Stimulated activated CD4-positive, alpha-beta T cell treated with anti-CD3 and anti-CD28 coated beads, Interleukin-15, amount 100 ng/mL, for 48 hours (primary cell): ENCODE data around the gene CCDC126.
"Not testable (repeated sequence)": the region's sequence is repeated elsewhere in the genome, so short reads cannot be mapped to it uniquely, and the experiment has no call there.

Experiments
- DNase-seq, 2 donors: peaks; one replicate each; pipeline ENCODE4 v3.0.0-alpha.2; 2020; ENCODE audit warnings: low read depth in 2 of 2

CCDC126 gene

GRCh38 chr7:23597094-23598091 lies at the start of gene CCDC126:
Gene CCDC126 (plus strand): TSS chr7:23597382. CDS start chr7:23611316, 13,934 bp downstream.
- DNase-seq, result peak; percentile 65 to 83

GRCh38 chr7:23547662-23548061 lies 49.5 kb upstream of the CCDC126 start:
- DNase-seq, result no peak

- no peak for DNase-seq
These were observed 38.9 kb upstream of the CCDC126 start for GRCh38 chr7:23558303-23558702.

- peak; percentile 33 to 61 for DNase-seq
These were observed 26.5 kb upstream of the CCDC126 start for GRCh38 chr7:23570592-23571200.

- DNase-seq, result not testable (repeated sequence)
These were observed 15.2 kb upstream of the CCDC126 start for GRCh38 chr7:23581975-23582374.

- DNase-seq, result not testable (repeated sequence)
These were observed 11.9 kb upstream of the CCDC126 start for GRCh38 chr7:23585304-23585703.

GRCh38 chr7:23586159-23586558 lies 11.0 kb upstream of the CCDC126 start:
- no peak for DNase-seq

GRCh38 chr7:23590529-23590928 lies 6.7 kb upstream of the CCDC126 start:
- DNase-seq, result no peak

GRCh38 chr7:23593706-23594105 lies 3.5 kb upstream of the CCDC126 start:
- DNase-seq, result peak in 1 of 2 donors; percentile 24

GRCh38 chr7:23594879-23595604 lies 2.1 kb upstream of the CCDC126 start:
- peak; percentile 43 to 46 for DNase-seq

- DNase-seq, result no peak
These were observed 1.1 kb downstream of the CCDC126 start for GRCh38 chr7:23598296-23598695.

- DNase-seq, result no peak
These were observed 3.1 kb downstream of the CCDC126 start for GRCh38 chr7:23600236-23600635.

GRCh38 chr7:23603632-23604295 lies 6.6 kb downstream of the CCDC126 start:
- no peak for DNase-seq

GRCh38 chr7:23604296-23604640 lies 7.1 kb downstream of the CCDC126 start:
- no peak for DNase-seq

- DNase-seq, result no peak
These were observed 9.9 kb downstream of the CCDC126 start for GRCh38 chr7:23607130-23607529.

- DNase-seq, result no peak
These were observed 10.7 kb downstream of the CCDC126 start for GRCh38 chr7:23607866-23608265.

- DNase-seq, result no peak
These were observed 18.1 kb downstream of the CCDC126 start for GRCh38 chr7:23615331-23615730.

- DNase-seq, result no peak
These were observed 19.4 kb downstream of the CCDC126 start for GRCh38 chr7:23616593-23616992.

GRCh38 chr7:23617482-23617881 lies 20.3 kb downstream of the CCDC126 start:
- DNase-seq, result no peak

- DNase-seq, result no peak
These were observed 21.1 kb downstream of the CCDC126 start for GRCh38 chr7:23618241-23618640.

GRCh38 chr7:23619141-23619540 lies 22.0 kb downstream of the CCDC126 start:
- DNase-seq, result no peak

GRCh38 chr7:23622506-23622925 lies 25.3 kb downstream of the CCDC126 start:
- DNase-seq, result no peak
